HCT116 (cell line): ENCODE results near the gene SPPL2C. TPM values are rescaled to one million over a fixed set of nuclear protein-coding genes. Genes with fewer than 3 reads are reported as not detected.

Source experiments
- ATAC-seq: fragments of 200-7000 bp; cut with Tn5 transposase; 2 replicates; pipeline ENCODE4 v1.9.1; 2020; ENCODE audit warnings: mild to moderate bottlenecking, moderate library complexity
- BruUV-seq: library from RNA; stranded (reverse); fragments of 400-500 nt; replicated peaks from 2 replicates; lab custom pipeline; 2021; lab: Mats Ljungman, UMichigan
- CTCF ChIA-PET: fragments of 300-600 bp; sonication (Branson Sonifier 250); formaldehyde crosslinking; loops from one replicate; lab custom pipeline; 2021; ENCODE audit warnings: antibody characterized with exemption; lab: Charles Lee
- POLR2A ChIA-PET: fragments of 300-600, 350-600 bp; sonication (Branson Sonifier 250); formaldehyde crosslinking; loops from one replicate; lab custom pipeline; 2021; ENCODE audit warnings: antibody characterized with exemption; lab: Charles Lee
- RAD21 ChIA-PET, 2 experiments: fragments of 300-600 bp; sonication (Branson Sonifier 250); formaldehyde crosslinking; loops; one replicate each; lab custom pipeline; 2023; ENCODE audit warnings: low total read pairs in 2 of 2; ENCODE audit not compliant: uncharacterized antibody in 2 of 2, unreplicated experiment in 2 of 2, low non-redundant PET in 1 of 2; lab: Charles Lee
- DNase-seq: peaks from one replicate; pipeline ENCODE4 v3.0.0-alpha.2; 2010; ENCODE audit warnings: low read depth, low spot score
- H2AFZ ChIP-seq: fragments of 200-600 bp; shearing (Covaris generic), sonication (generic); 2 replicates; pipeline ENCODE4 v1.6.1; 2017; ENCODE audit warnings: low read depth, mixed run types, mixed read lengths, antibody characterized with exemption, low read length; ENCODE audit not compliant: poor library complexity, severe bottlenecking
- H3K27ac ChIP-seq: 2 replicates; pipeline ENCODE4 v1.5.1; 2012; ENCODE audit warnings: low read depth, low read length
- H3K27me3 ChIP-seq: fragments of 200-600 bp; sonication (generic); 2 replicates; pipeline ENCODE4 v1.6.1; 2016; ENCODE audit warnings: mixed run types, low read length, mixed read lengths; ENCODE audit not compliant: insufficient read depth
- H3K36me3 ChIP-seq, 2 experiments: fragments of 200-500 bp in 1 of 2; fragments of 200-600 bp in 1 of 2; sonication (Bioruptor generic) in 1 of 2; sonication (generic) in 1 of 2; 2 replicates each; pipeline versions ENCODE4 v1.5.1 to v1.6.1; 2014 to 2016; ENCODE audit warnings: low read length in 2 of 2, inconsistent platforms in 1 of 2, mixed read lengths in 1 of 2, mixed run types in 1 of 2; ENCODE audit not compliant: insufficient read depth in 2 of 2, control insufficient read depth in 1 of 2
- H3K4me1 ChIP-seq, 2 experiments: fragments of 200-600 bp in 1 of 2; sonication (generic) in 1 of 2; 2 replicates each; pipeline versions ENCODE4 v1.5.1 to v1.6.1; 2012 to 2017; ENCODE audit warnings: low read length in 2 of 2, inconsistent platforms in 1 of 2, mild to moderate bottlenecking in 1 of 2, mixed read lengths in 1 of 2, mixed run types in 1 of 2, moderate library complexity in 1 of 2; ENCODE audit not compliant: insufficient read depth in 2 of 2, control insufficient read depth in 1 of 2
- H3K4me2 ChIP-seq: fragments of 200-600 bp; sonication (generic); 2 replicates; pipeline ENCODE4 v1.6.1; 2017; ENCODE audit warnings: mixed run types, low read length, mixed read lengths
- H3K4me3 ChIP-seq, 2 experiments: fragments of 200-600 bp in 1 of 2; sonication (generic) in 1 of 2; replicated peaks in 1 of 2; 2 replicates each; pipeline ENCODE4 v1.5.1; 2011 to 2016; ENCODE audit warnings: low read length in 2 of 2, control low read depth in 1 of 2, low read depth in 1 of 2, mild to moderate bottlenecking in 1 of 2, mixed read lengths in 1 of 2, mixed run types in 1 of 2
- H3K79me2 ChIP-seq: fragments of 200-600 bp; sonication (generic); 2 replicates; pipeline ENCODE4 v1.6.1; 2017; ENCODE audit warnings: mild to moderate bottlenecking, mixed run types, low read length, moderate library complexity, mixed read lengths; ENCODE audit not compliant: insufficient read depth
- H3K9ac ChIP-seq: fragments of 200-600 bp; sonication (generic); 2 replicates; pipeline ENCODE4 v1.6.1; 2016; ENCODE audit warnings: low read length, mixed read lengths
- H3K9me2 ChIP-seq: fragments of 200-600 bp; sonication (generic), shearing (Covaris generic); 2 replicates; pipeline ENCODE4 v1.6.1; 2017; ENCODE audit warnings: mixed run types, mild to moderate bottlenecking, moderate library complexity; ENCODE audit not compliant: insufficient read depth
- H3K9me3 ChIP-seq, 2 experiments: fragments of 200-500 bp in 1 of 2; fragments of 200-600 bp in 1 of 2; sonication (Bioruptor generic) in 1 of 2; sonication (generic) in 1 of 2; 2 replicates each; pipeline ENCODE4 v1.6.1; 2014 to 2017; ENCODE audit warnings: low read length in 2 of 2, mixed read lengths in 2 of 2, inconsistent platforms in 1 of 2, low read depth in 1 of 2, mild to moderate bottlenecking in 1 of 2, mixed run types in 1 of 2, moderate library complexity in 1 of 2; ENCODE audit not compliant: control insufficient read depth in 1 of 2, insufficient read depth in 1 of 2
- H4K20me1 ChIP-seq: fragments of 200-600 bp; sonication (generic), shearing (Covaris generic); 2 replicates; pipeline ENCODE4 v1.6.1; 2017; ENCODE audit warnings: mixed run types, mild to moderate bottlenecking, moderate library complexity; ENCODE audit not compliant: insufficient read depth
- CBX3 ChIP-seq: IDR thresholded peaks from 2 replicates; pipeline ENCODE4 v1.6.1; 2012; ENCODE audit warnings: low read depth
- CEBPB ChIP-seq: IDR thresholded peaks from 2 replicates; pipeline ENCODE4 v1.6.1; 2012; ENCODE audit warnings: low read depth
- EZH2 ChIP-seq: fragments of 200-600 bp; sonication (generic); IDR thresholded peaks from 2 replicates; pipeline ENCODE4 v1.6.1; 2017; ENCODE audit warnings: antibody characterized with exemption, mixed run types
- EZH2phosphoT487 ChIP-seq: fragments of 200-600 bp; IDR thresholded peaks from 2 replicates; pipeline ENCODE4 v1.6.1; 2018; ENCODE audit warnings: antibody characterized with exemption, borderline replicate concordance
- FOSL1 ChIP-seq: IDR thresholded peaks from 2 replicates; pipeline ENCODE4 v1.6.1; 2012; ENCODE audit warnings: low read depth
- JUND ChIP-seq: IDR thresholded peaks from 2 replicates; pipeline ENCODE4 v1.6.1; 2012
- MAX ChIP-seq: IDR thresholded peaks from 2 replicates; pipeline ENCODE4 v1.6.1; 2012
- POLR2A ChIP-seq: IDR thresholded peaks from 2 replicates; pipeline ENCODE4 v1.7.0; 2011; ENCODE audit warnings: borderline replicate concordance; ENCODE audit not compliant: insufficient read depth, insufficient read length; ENCODE audit errors: extremely low read depth
- POLR2AphosphoS5 ChIP-seq: IDR thresholded peaks from 2 replicates; pipeline ENCODE4 v1.6.1; 2011; ENCODE audit warnings: mild to moderate bottlenecking, low read depth, low read length, moderate library complexity
- SIN3A ChIP-seq: IDR thresholded peaks from 2 replicates; pipeline ENCODE4 v1.6.1; 2012; ENCODE audit warnings: low read depth
- SP1 ChIP-seq: IDR thresholded peaks from 2 replicates; pipeline ENCODE4 v1.6.1; 2012; ENCODE audit warnings: low read depth
- SRF ChIP-seq: IDR thresholded peaks from 2 replicates; pipeline ENCODE4 v1.6.1; 2012; ENCODE audit warnings: low read depth
- TCF7L2 ChIP-seq: IDR thresholded peaks from 2 replicates; pipeline ENCODE4 v1.7.0; 2011; ENCODE audit warnings: borderline replicate concordance, inconsistent platforms; ENCODE audit not compliant: insufficient read depth, insufficient read length; ENCODE audit errors: extremely low read depth
- YY1 ChIP-seq: IDR thresholded peaks from 2 replicates; pipeline ENCODE4 v1.6.1; 2011; ENCODE audit warnings: low read length, low read depth, moderate library complexity, mild to moderate bottlenecking; ENCODE audit not compliant: insufficient replicate concordance; ENCODE audit errors: extremely low read depth
- ZFX ChIP-seq: fragments of 450-650 bp; IDR thresholded peaks from 2 replicates; pipeline ENCODE4 v1.6.1; 2017
- ZNF274 ChIP-seq: fragments of 200-500 bp; sonication (Bioruptor generic); IDR thresholded peaks from 2 replicates; pipeline ENCODE4 v1.6.1; 2014; ENCODE audit warnings: mild to moderate bottlenecking, low read depth, low read length, inconsistent platforms
- intact Hi-C: fragments of 100-400 bp; cut with micrococcal nuclease; formaldehyde crosslinking; loops from 2 replicates; pipeline ENCODE4 v1.10.0; 2022
- total RNA-seq: library from RNA; stranded (reverse); gene quantifications from one replicate; pipeline ENCODE4 v1.2.1, GENCODE V29; 2021; ENCODE audit not compliant: unreplicated experiment
- TF ChIP-seq, protein P1 (sequence below): IDR thresholded peaks from 2 replicates; pipeline ENCODE4 v1.6.1; 2012
- TF ChIP-seq, protein P2 (sequence below): IDR thresholded peaks from 2 replicates; pipeline ENCODE4 v1.6.1; 2012; ENCODE audit warnings: low read depth

Gene SPPL2C
- total RNA-seq, 1 experiment from 2014 or later: not detected

GRCh38 chr17:45837603-45838002 is 7.1 kb upstream of the SPPL2C start:
- no peak overlapping the region for H3K9ac ChIP-seq
- no peaks in the 10 kb centered on the region for H3K9me3 ChIP-seq
- no peak overlapping the region for H3K4me2 ChIP-seq
- H3K27me3 ChIP-seq: no peaks in the 10 kb centered on the region; the same call in 1 of the 2 replicates
- BruUV-seq: no TSS peak
- ChIA-PET RAD21 (interaction anchor here in 1 of 2 experiments (1.3 kb wide), 1 partner anchor 197 kb away, joined by 3 read pairs; no protein-coding TSS in a partner anchor), CTCF (interaction anchor here (10.6 kb wide), 1 partner anchor 197 kb away, joined by 163 read pairs; no protein-coding TSS in a partner anchor), POLR2A (no interaction called here)
- intact Hi-C loops: no loop called here
- peaks cover 0 to 8% of the 10 kb centered on the region in 2 experiments; a peak in 2 of 4 replicates for H3K4me1 ChIP-seq
- H3K36me3 ChIP-seq: no peaks in the 10 kb centered on the region
- no peak for ATAC-seq
- H3K79me2 ChIP-seq: no peaks in the 10 kb centered on the region
- no peaks in the 10 kb centered on the region for H3K9me2 ChIP-seq
- no peaks in the 10 kb centered on the region for H4K20me1 ChIP-seq
- DNase-seq: no peak
- TF ChIP-seq EZH2: no peak
- no peak for TF ChIP-seq CEBPB
- no peak for TF ChIP-seq SRF
- TF ChIP-seq POLR2A: no peak
- no peak for TF ChIP-seq MAX
- no peak for TF ChIP-seq POLR2AphosphoS5
- no peak for TF ChIP-seq JUND
- no peak for TF ChIP-seq FOSL1
- TF ChIP-seq ZFX: no peak
- TF ChIP-seq, protein P1, sequence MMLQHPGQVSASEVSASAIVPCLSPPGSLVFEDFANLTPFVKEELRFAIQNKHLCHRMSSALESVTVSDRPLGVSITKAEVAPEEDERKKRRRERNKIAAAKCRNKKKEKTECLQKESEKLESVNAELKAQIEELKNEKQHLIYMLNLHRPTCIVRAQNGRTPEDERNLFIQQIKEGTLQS: no peak
- TF ChIP-seq SIN3A: no peak
- H3K4me3 ChIP-seq: no peak overlapping the region
- no peak overlapping the region for H2AFZ ChIP-seq
- no peak overlapping the region for H3K27ac ChIP-seq

DNA sequence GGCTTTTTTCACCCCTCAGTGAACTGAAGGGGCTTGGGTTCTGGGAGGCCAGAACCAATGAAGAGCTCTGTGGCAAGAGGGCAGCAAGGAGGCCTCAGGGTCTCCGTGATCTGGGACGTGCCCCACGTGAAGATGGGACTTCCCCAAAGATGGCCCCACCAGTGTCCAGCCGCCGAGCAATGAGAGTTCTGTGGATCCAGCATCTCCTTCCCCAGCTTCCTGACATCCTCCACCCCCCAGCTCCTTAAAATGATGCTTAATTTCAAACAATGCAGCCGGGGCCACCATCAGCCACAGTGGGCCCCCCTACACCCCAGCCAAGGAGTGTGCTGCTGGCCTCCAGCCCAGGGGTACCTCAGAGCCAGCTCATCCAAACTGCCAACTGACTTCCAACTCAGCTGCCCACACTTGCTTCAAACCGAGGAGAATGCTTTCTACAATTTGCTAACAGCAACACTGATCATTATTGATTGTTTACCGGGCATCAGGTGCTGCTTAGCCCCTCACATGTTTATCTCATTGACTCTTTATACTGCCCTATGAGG is 5.9 kb upstream of the SPPL2C start:
- Histone ChIP-seq H3K27ac (no peak overlapping the region), H3K27me3 (no peaks in the 10 kb centered on the region; the same call in 1 of the 2 replicates)
- TF ChIP-seq CBX3: no peak
- TF ChIP-seq CEBPB: no peak
- no peak for TF ChIP-seq SP1
- TF ChIP-seq EZH2phosphoT487: no peak
- no peak for TF ChIP-seq TCF7L2
- TF ChIP-seq JUND: no peak
- no peak for TF ChIP-seq POLR2A
- no peak for TF ChIP-seq ZNF274
- TF ChIP-seq FOSL1: no peak
- TF ChIP-seq, protein P2, sequence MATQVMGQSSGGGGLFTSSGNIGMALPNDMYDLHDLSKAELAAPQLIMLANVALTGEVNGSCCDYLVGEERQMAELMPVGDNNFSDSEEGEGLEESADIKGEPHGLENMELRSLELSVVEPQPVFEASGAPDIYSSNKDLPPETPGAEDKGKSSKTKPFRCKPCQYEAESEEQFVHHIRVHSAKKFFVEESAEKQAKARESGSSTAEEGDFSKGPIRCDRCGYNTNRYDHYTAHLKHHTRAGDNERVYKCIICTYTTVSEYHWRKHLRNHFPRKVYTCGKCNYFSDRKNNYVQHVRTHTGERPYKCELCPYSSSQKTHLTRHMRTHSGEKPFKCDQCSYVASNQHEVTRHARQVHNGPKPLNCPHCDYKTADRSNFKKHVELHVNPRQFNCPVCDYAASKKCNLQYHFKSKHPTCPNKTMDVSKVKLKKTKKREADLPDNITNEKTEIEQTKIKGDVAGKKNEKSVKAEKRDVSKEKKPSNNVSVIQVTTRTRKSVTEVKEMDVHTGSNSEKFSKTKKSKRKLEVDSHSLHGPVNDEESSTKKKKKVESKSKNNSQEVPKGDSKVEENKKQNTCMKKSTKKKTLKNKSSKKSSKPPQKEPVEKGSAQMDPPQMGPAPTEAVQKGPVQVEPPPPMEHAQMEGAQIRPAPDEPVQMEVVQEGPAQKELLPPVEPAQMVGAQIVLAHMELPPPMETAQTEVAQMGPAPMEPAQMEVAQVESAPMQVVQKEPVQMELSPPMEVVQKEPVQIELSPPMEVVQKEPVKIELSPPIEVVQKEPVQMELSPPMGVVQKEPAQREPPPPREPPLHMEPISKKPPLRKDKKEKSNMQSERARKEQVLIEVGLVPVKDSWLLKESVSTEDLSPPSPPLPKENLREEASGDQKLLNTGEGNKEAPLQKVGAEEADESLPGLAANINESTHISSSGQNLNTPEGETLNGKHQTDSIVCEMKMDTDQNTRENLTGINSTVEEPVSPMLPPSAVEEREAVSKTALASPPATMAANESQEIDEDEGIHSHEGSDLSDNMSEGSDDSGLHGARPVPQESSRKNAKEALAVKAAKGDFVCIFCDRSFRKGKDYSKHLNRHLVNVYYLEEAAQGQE: no peak
- no peak for TF ChIP-seq ZFX
- no peak for TF ChIP-seq YY1

More for the DNA sequence above, 5.9 kb upstream of the SPPL2C start:
- Histone ChIP-seq H2AFZ (no peak overlapping the region), H4K20me1 (no peaks in the 10 kb centered on the region), H3K9ac (no peak overlapping the region), H3K36me3 (no peaks in the 10 kb centered on the region), H3K9me2 (no peaks in the 10 kb centered on the region), H3K4me1 (peaks cover 0 to 8% of the 10 kb centered on the region in 2 experiments; a peak in 2 of 4 replicates), H3K4me3 (no peak overlapping the region), H3K4me2 (no peak overlapping the region), H3K9me3 (no peaks in the 10 kb centered on the region), H3K79me2 (no peaks in the 10 kb centered on the region)
- RAD21 ChIA-PET: no interaction called here
- DNase-seq (no peak), ATAC-seq (no peak)
- intact Hi-C loops: no loop called here
- POLR2A ChIA-PET: no interaction called here
- CTCF ChIA-PET: interaction anchor here (10.6 kb wide), 1 partner anchor 198 kb away, joined by 163 read pairs; no protein-coding TSS in a partner anchor
- no TSS peak for BruUV-seq
